ENCODE measurements around the gene FBXL22.

The FBXL22 gene

GRCh38 chr15:63623232-63623969 is 26.2 kb downstream of the FBXL22 start:
- no peak for TF ChIP-seq TAF1 (IDR thresholded peaks at IDR 0.05; ENCODE audit: borderline replicate concordance, insufficient read depth, low read length)
- no peak for TF ChIP-seq REST (IDR thresholded peaks at IDR 0.05; ENCODE audit: insufficient read depth in 1 of 2, low read depth in 2 of 2, low read length in 2 of 2)
- TF ChIP-seq POLR2AphosphoS5 (IDR thresholded peaks at IDR 0.05; ENCODE audit: low read depth, low read length): no peak
- no peak for TF ChIP-seq SIN3A (IDR thresholded peaks at IDR 0.05; ENCODE audit: borderline replicate concordance, insufficient read depth, low read length)
- TF ChIP-seq FOXP2 (optimal IDR thresholded peaks at IDR 0.05; ENCODE audit: borderline replicate concordance, extremely low read depth, extremely low read length, insufficient read depth): no peak

GRCh38 chr15:63626955-63627354 is 29.8 kb downstream of the FBXL22 start:
- TF ChIP-seq FOXP2 (optimal IDR thresholded peaks at IDR 0.05; ENCODE audit: borderline replicate concordance, extremely low read depth, extremely low read length, insufficient read depth): no peak
- TF ChIP-seq REST (IDR thresholded peaks at IDR 0.05; ENCODE audit: insufficient read depth in 1 of 2, low read depth in 2 of 2, low read length in 2 of 2): no peak
- no peak for TF ChIP-seq SIN3A (IDR thresholded peaks at IDR 0.05; ENCODE audit: borderline replicate concordance, insufficient read depth, low read length)
- TF ChIP-seq TAF1 (IDR thresholded peaks at IDR 0.05; ENCODE audit: borderline replicate concordance, insufficient read depth, low read length): no peak
- TF ChIP-seq POLR2AphosphoS5 (IDR thresholded peaks at IDR 0.05; ENCODE audit: low read depth, low read length): no peak

GRCh38 chr15:63628123-63628822 is 31.1 kb downstream of the FBXL22 start:
- no peak for TF ChIP-seq FOXP2 (optimal IDR thresholded peaks at IDR 0.05; ENCODE audit: borderline replicate concordance, extremely low read depth, extremely low read length, insufficient read depth)
- TF ChIP-seq SIN3A (IDR thresholded peaks at IDR 0.05; ENCODE audit: borderline replicate concordance, insufficient read depth, low read length): no peak
- no peak for TF ChIP-seq REST (IDR thresholded peaks at IDR 0.05; ENCODE audit: insufficient read depth in 1 of 2, low read depth in 2 of 2, low read length in 2 of 2)
- no peak for TF ChIP-seq POLR2AphosphoS5 (IDR thresholded peaks at IDR 0.05; ENCODE audit: low read depth, low read length)
- TF ChIP-seq TAF1 (IDR thresholded peaks at IDR 0.05; ENCODE audit: borderline replicate concordance, insufficient read depth, low read length): no peak

GRCh38 chr15:63630036-63630751 is 33.0 kb downstream of the FBXL22 start:
- TF ChIP-seq POLR2AphosphoS5 (IDR thresholded peaks at IDR 0.05; ENCODE audit: low read depth, low read length) (no peak), FOXP2 (optimal IDR thresholded peaks at IDR 0.05; ENCODE audit: borderline replicate concordance, extremely low read depth, extremely low read length, insufficient read depth) (no peak)

- no peak for TF ChIP-seq SIN3A (IDR thresholded peaks at IDR 0.05; ENCODE audit: borderline replicate concordance, insufficient read depth, low read length)
- TF ChIP-seq REST (IDR thresholded peaks at IDR 0.05; ENCODE audit: insufficient read depth in 1 of 2, low read depth in 2 of 2, low read length in 2 of 2): no peak
- no peak for TF ChIP-seq POLR2AphosphoS5 (IDR thresholded peaks at IDR 0.05; ENCODE audit: low read depth, low read length)
- no peak for TF ChIP-seq TAF1 (IDR thresholded peaks at IDR 0.05; ENCODE audit: borderline replicate concordance, insufficient read depth, low read length)
- no peak for TF ChIP-seq FOXP2 (optimal IDR thresholded peaks at IDR 0.05; ENCODE audit: borderline replicate concordance, extremely low read depth, extremely low read length, insufficient read depth)
These were observed 36.1 kb downstream of the FBXL22 start for GRCh38 chr15:63633312-63633711.

Measured in PFSK-1 (cell line).